HCT116 (cell line): ENCODE data around the gene CHODL. TPM values are rescaled to one million over a fixed set of nuclear protein-coding genes. Genes with fewer than 3 reads are reported as not detected.

Source experiments
- ATAC-seq: fragments of 200-7000 bp; cut with Tn5 transposase; 2 replicates; pipeline ENCODE4 v1.9.1; 2020; ENCODE audit warnings: mild to moderate bottlenecking, moderate library complexity
- BruUV-seq: library from RNA; stranded (reverse); fragments of 400-500 nt; replicated peaks from 2 replicates; lab custom pipeline; 2021; lab: Mats Ljungman, UMichigan
- CTCF ChIA-PET: fragments of 300-600 bp; sonication (Branson Sonifier 250); formaldehyde crosslinking; loops from one replicate; lab custom pipeline; 2021; ENCODE audit warnings: antibody characterized with exemption; lab: Charles Lee
- POLR2A ChIA-PET: fragments of 300-600, 350-600 bp; sonication (Branson Sonifier 250); formaldehyde crosslinking; loops from one replicate; lab custom pipeline; 2021; ENCODE audit warnings: antibody characterized with exemption; lab: Charles Lee
- RAD21 ChIA-PET, 2 experiments: fragments of 300-600 bp; sonication (Branson Sonifier 250); formaldehyde crosslinking; loops; one replicate each; lab custom pipeline; 2023; ENCODE audit warnings: low total read pairs in 2 of 2; ENCODE audit not compliant: uncharacterized antibody in 2 of 2, unreplicated experiment in 2 of 2, low non-redundant PET in 1 of 2; lab: Charles Lee
- DNase-seq: peaks from one replicate; pipeline ENCODE4 v3.0.0-alpha.2; 2010; ENCODE audit warnings: low read depth, low spot score
- H2AFZ ChIP-seq: fragments of 200-600 bp; shearing (Covaris generic), sonication (generic); 2 replicates; pipeline ENCODE4 v1.6.1; 2017; ENCODE audit warnings: low read depth, mixed run types, mixed read lengths, antibody characterized with exemption, low read length; ENCODE audit not compliant: poor library complexity, severe bottlenecking
- H3K27ac ChIP-seq: 2 replicates; pipeline ENCODE4 v1.5.1; 2012; ENCODE audit warnings: low read depth, low read length
- H3K27me3 ChIP-seq: fragments of 200-600 bp; sonication (generic); 2 replicates; pipeline ENCODE4 v1.6.1; 2016; ENCODE audit warnings: mixed run types, low read length, mixed read lengths; ENCODE audit not compliant: insufficient read depth
- H3K36me3 ChIP-seq, 2 experiments: fragments of 200-500 bp in 1 of 2; fragments of 200-600 bp in 1 of 2; sonication (Bioruptor generic) in 1 of 2; sonication (generic) in 1 of 2; 2 replicates each; pipeline versions ENCODE4 v1.5.1 to v1.6.1; 2014 to 2016; ENCODE audit warnings: low read length in 2 of 2, inconsistent platforms in 1 of 2, mixed read lengths in 1 of 2, mixed run types in 1 of 2; ENCODE audit not compliant: insufficient read depth in 2 of 2, control insufficient read depth in 1 of 2
- H3K4me1 ChIP-seq, 2 experiments: fragments of 200-600 bp in 1 of 2; sonication (generic) in 1 of 2; 2 replicates each; pipeline versions ENCODE4 v1.5.1 to v1.6.1; 2012 to 2017; ENCODE audit warnings: low read length in 2 of 2, inconsistent platforms in 1 of 2, mild to moderate bottlenecking in 1 of 2, mixed read lengths in 1 of 2, mixed run types in 1 of 2, moderate library complexity in 1 of 2; ENCODE audit not compliant: insufficient read depth in 2 of 2, control insufficient read depth in 1 of 2
- H3K4me2 ChIP-seq: fragments of 200-600 bp; sonication (generic); 2 replicates; pipeline ENCODE4 v1.6.1; 2017; ENCODE audit warnings: mixed run types, low read length, mixed read lengths
- H3K4me3 ChIP-seq, 2 experiments: fragments of 200-600 bp in 1 of 2; sonication (generic) in 1 of 2; replicated peaks in 1 of 2; 2 replicates each; pipeline ENCODE4 v1.5.1; 2011 to 2016; ENCODE audit warnings: low read length in 2 of 2, control low read depth in 1 of 2, low read depth in 1 of 2, mild to moderate bottlenecking in 1 of 2, mixed read lengths in 1 of 2, mixed run types in 1 of 2
- H3K79me2 ChIP-seq: fragments of 200-600 bp; sonication (generic); 2 replicates; pipeline ENCODE4 v1.6.1; 2017; ENCODE audit warnings: mild to moderate bottlenecking, mixed run types, low read length, moderate library complexity, mixed read lengths; ENCODE audit not compliant: insufficient read depth
- H3K9ac ChIP-seq: fragments of 200-600 bp; sonication (generic); 2 replicates; pipeline ENCODE4 v1.6.1; 2016; ENCODE audit warnings: low read length, mixed read lengths
- H3K9me2 ChIP-seq: fragments of 200-600 bp; sonication (generic), shearing (Covaris generic); 2 replicates; pipeline ENCODE4 v1.6.1; 2017; ENCODE audit warnings: mixed run types, mild to moderate bottlenecking, moderate library complexity; ENCODE audit not compliant: insufficient read depth
- H3K9me3 ChIP-seq, 2 experiments: fragments of 200-500 bp in 1 of 2; fragments of 200-600 bp in 1 of 2; sonication (Bioruptor generic) in 1 of 2; sonication (generic) in 1 of 2; 2 replicates each; pipeline ENCODE4 v1.6.1; 2014 to 2017; ENCODE audit warnings: low read length in 2 of 2, mixed read lengths in 2 of 2, inconsistent platforms in 1 of 2, low read depth in 1 of 2, mild to moderate bottlenecking in 1 of 2, mixed run types in 1 of 2, moderate library complexity in 1 of 2; ENCODE audit not compliant: control insufficient read depth in 1 of 2, insufficient read depth in 1 of 2
- H4K20me1 ChIP-seq: fragments of 200-600 bp; sonication (generic), shearing (Covaris generic); 2 replicates; pipeline ENCODE4 v1.6.1; 2017; ENCODE audit warnings: mixed run types, mild to moderate bottlenecking, moderate library complexity; ENCODE audit not compliant: insufficient read depth
- ATF3 ChIP-seq: IDR thresholded peaks from 2 replicates; pipeline ENCODE4 v1.6.1; 2012
- CEBPB ChIP-seq: IDR thresholded peaks from 2 replicates; pipeline ENCODE4 v1.6.1; 2012; ENCODE audit warnings: low read depth
- EGR1 ChIP-seq: IDR thresholded peaks from 2 replicates; pipeline ENCODE4 v1.6.1; 2012; ENCODE audit warnings: low read depth
- ELF1 ChIP-seq: IDR thresholded peaks from 2 replicates; pipeline ENCODE4 v1.6.1; 2012; ENCODE audit warnings: low read depth, borderline replicate concordance
- EZH2 ChIP-seq: fragments of 200-600 bp; sonication (generic); IDR thresholded peaks from 2 replicates; pipeline ENCODE4 v1.6.1; 2017; ENCODE audit warnings: antibody characterized with exemption, mixed run types
- FOSL1 ChIP-seq: IDR thresholded peaks from 2 replicates; pipeline ENCODE4 v1.6.1; 2012; ENCODE audit warnings: low read depth
- JUND ChIP-seq: IDR thresholded peaks from 2 replicates; pipeline ENCODE4 v1.6.1; 2012
- MAX ChIP-seq: IDR thresholded peaks from 2 replicates; pipeline ENCODE4 v1.6.1; 2012
- POLR2A ChIP-seq: IDR thresholded peaks from 2 replicates; pipeline ENCODE4 v1.7.0; 2011; ENCODE audit warnings: borderline replicate concordance; ENCODE audit not compliant: insufficient read depth, insufficient read length; ENCODE audit errors: extremely low read depth
- POLR2AphosphoS5 ChIP-seq: IDR thresholded peaks from 2 replicates; pipeline ENCODE4 v1.6.1; 2011; ENCODE audit warnings: mild to moderate bottlenecking, low read depth, low read length, moderate library complexity
- RAD21 ChIP-seq: IDR thresholded peaks from 2 replicates; pipeline ENCODE4 v1.6.1; 2012; ENCODE audit warnings: low read depth, mild to moderate bottlenecking
- SIN3A ChIP-seq: IDR thresholded peaks from 2 replicates; pipeline ENCODE4 v1.6.1; 2012; ENCODE audit warnings: low read depth
- SP1 ChIP-seq: IDR thresholded peaks from 2 replicates; pipeline ENCODE4 v1.6.1; 2012; ENCODE audit warnings: low read depth
- TCF7L2 ChIP-seq: IDR thresholded peaks from 2 replicates; pipeline ENCODE4 v1.7.0; 2011; ENCODE audit warnings: borderline replicate concordance, inconsistent platforms; ENCODE audit not compliant: insufficient read depth, insufficient read length; ENCODE audit errors: extremely low read depth
- YY1 ChIP-seq: IDR thresholded peaks from 2 replicates; pipeline ENCODE4 v1.6.1; 2011; ENCODE audit warnings: low read length, low read depth, moderate library complexity, mild to moderate bottlenecking; ENCODE audit not compliant: insufficient replicate concordance; ENCODE audit errors: extremely low read depth
- ZBTB33 ChIP-seq: IDR thresholded peaks from 2 replicates; pipeline ENCODE4 v1.6.1; 2011; ENCODE audit warnings: mild to moderate bottlenecking, low read length, moderate library complexity; ENCODE audit not compliant: insufficient replicate concordance; ENCODE audit errors: extremely low read depth
- ZFX ChIP-seq: fragments of 450-650 bp; IDR thresholded peaks from 2 replicates; pipeline ENCODE4 v1.6.1; 2017
- intact Hi-C: fragments of 100-400 bp; cut with micrococcal nuclease; formaldehyde crosslinking; loops from 2 replicates; pipeline ENCODE4 v1.10.0; 2022
- total RNA-seq: library from RNA; stranded (reverse); gene quantifications from one replicate; pipeline ENCODE4 v1.2.1, GENCODE V29; 2021; ENCODE audit not compliant: unreplicated experiment

Gene CHODL
- total RNA-seq, 1 experiment from 2014 or later, result not detected

- no peaks in the 10 kb centered on the region for H3K79me2 ChIP-seq
- H3K9me2 ChIP-seq, result no peaks in the 10 kb centered on the region
- no peak overlapping the region for H3K4me3 ChIP-seq
- no peaks in the 10 kb centered on the region for H3K27me3 ChIP-seq
- no peak for DNase-seq
- H3K9ac ChIP-seq, result no peak overlapping the region
- H3K4me1 ChIP-seq, result no peaks in the 10 kb centered on the region
- intact Hi-C loops, result no loop called here
- ChIA-PET POLR2A (no interaction called here), RAD21 (no interaction called here), CTCF (no interaction called here)
- no peak for ATAC-seq
- H3K9me3 ChIP-seq, result peaks cover 7 to 23% of the 10 kb centered on the region in 2 experiments; a peak in 2 of 4 replicates
- no peaks in the 10 kb centered on the region for H4K20me1 ChIP-seq
- no peak overlapping the region for H3K4me2 ChIP-seq
- no peak overlapping the region for H2AFZ ChIP-seq
- H3K36me3 ChIP-seq, result no peaks in the 10 kb centered on the region
- BruUV-seq, result no TSS peak
- TF ChIP-seq TCF7L2 (no peak), SIN3A (no peak), EZH2 (no peak), RAD21 (no peak), EGR1 (no peak), ELF1 (no peak), SP1 (no peak), CEBPB (no peak), MAX (no peak), ZFX (no peak), ATF3 (no peak)
- no peak overlapping the region for H3K27ac ChIP-seq
Measured at GRCh38 chr21:18274370-18274769, 29.7 kb downstream of the CHODL start.

GRCh38 chr21:18275781-18276180, 31.1 kb downstream of the CHODL start:
- DNase-seq, result no peak
- TF ChIP-seq EGR1 (no peak), ELF1 (no peak), ZFX (no peak), ZBTB33 (no peak), FOSL1 (no peak), CEBPB (no peak), RAD21 (no peak), SP1 (no peak), SIN3A (no peak), ATF3 (no peak), POLR2AphosphoS5 (no peak), POLR2A (no peak), JUND (no peak), YY1 (no peak), TCF7L2 (no peak)

More at GRCh38 chr21:18275781-18276180, 31.1 kb downstream of the CHODL start:
- no peak overlapping the region for H3K27ac ChIP-seq
- H3K9me3 ChIP-seq, result peaks cover 7 to 23% of the 10 kb centered on the region in 2 experiments; a peak in 2 of 4 replicates
- H3K36me3 ChIP-seq, result no peaks in the 10 kb centered on the region
- H3K27me3 ChIP-seq, result no peaks in the 10 kb centered on the region
- H3K4me1 ChIP-seq, result no peaks in the 10 kb centered on the region
- intact Hi-C loops, result no loop called here
- H2AFZ ChIP-seq, result no peak overlapping the region
- ATAC-seq, result no peak
- ChIA-PET RAD21 (no interaction called here), CTCF (no interaction called here), POLR2A (no interaction called here)
- BruUV-seq, result no TSS peak
- no peak overlapping the region for H3K4me2 ChIP-seq
- H3K79me2 ChIP-seq, result no peaks in the 10 kb centered on the region
- no peaks in the 10 kb centered on the region for H3K9me2 ChIP-seq
- no peak overlapping the region for H3K4me3 ChIP-seq
- no peak overlapping the region for H3K9ac ChIP-seq
- H4K20me1 ChIP-seq, result no peaks in the 10 kb centered on the region
